Measurements from ENCODE around the gene PTGDS.
A peak's percentile ranks its signal among the peaks of the same experiment; 100 is the strongest.

The PTGDS gene

GRCh38 chr9:137026384-137026783 is 49.1 kb downstream of the PTGDS start:
- Mint-ChIP-seq H3K9me3 (no peaks in the 10 kb centered on the region), H3K4me3 (peak overlapping the region in 2 of 3 experiments; percentile 41 to 89), H3K27ac (no peak overlapping the region), H3K27me3 (ENCODE audit: low read depth) (no peaks in the 10 kb centered on the region), H3K4me1 (no peaks in the 10 kb centered on the region), H3K36me3 (ENCODE audit: low read depth) (no peaks in the 10 kb centered on the region)
- TF ChIP-seq, protein P1, sequence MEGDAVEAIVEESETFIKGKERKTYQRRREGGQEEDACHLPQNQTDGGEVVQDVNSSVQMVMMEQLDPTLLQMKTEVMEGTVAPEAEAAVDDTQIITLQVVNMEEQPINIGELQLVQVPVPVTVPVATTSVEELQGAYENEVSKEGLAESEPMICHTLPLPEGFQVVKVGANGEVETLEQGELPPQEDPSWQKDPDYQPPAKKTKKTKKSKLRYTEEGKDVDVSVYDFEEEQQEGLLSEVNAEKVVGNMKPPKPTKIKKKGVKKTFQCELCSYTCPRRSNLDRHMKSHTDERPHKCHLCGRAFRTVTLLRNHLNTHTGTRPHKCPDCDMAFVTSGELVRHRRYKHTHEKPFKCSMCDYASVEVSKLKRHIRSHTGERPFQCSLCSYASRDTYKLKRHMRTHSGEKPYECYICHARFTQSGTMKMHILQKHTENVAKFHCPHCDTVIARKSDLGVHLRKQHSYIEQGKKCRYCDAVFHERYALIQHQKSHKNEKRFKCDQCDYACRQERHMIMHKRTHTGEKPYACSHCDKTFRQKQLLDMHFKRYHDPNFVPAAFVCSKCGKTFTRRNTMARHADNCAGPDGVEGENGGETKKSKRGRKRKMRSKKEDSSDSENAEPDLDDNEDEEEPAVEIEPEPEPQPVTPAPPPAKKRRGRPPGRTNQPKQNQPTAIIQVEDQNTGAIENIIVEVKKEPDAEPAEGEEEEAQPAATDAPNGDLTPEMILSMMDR (IDR thresholded peaks at IDR 0.05; ENCODE audit: unreplicated experiment in 3 of 3), result no peak

DNA sequence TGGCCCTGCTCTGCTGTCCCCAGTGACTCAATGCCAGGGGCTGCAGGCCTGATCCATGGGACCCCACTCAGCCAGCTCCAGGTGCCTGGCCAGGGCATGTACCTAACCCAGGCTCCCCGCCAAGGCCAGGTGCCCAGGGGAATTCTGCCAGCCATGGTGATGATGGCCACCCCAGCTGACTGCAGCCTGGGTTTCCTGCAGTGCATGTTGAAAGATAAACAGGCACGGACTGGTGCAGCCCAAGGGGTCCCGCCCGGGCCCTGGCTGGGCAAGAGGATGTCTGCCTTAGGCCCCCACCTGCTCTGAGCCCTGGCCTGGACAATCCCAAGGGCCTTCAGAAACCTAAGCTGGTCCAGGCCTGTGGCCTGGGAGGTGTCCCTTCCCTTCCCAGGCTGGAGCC is 49.5 kb downstream of the PTGDS start:
- H3K4me3 Mint-ChIP-seq, result peak overlapping the region; percentile 89 to 92 (median 92)
- no peaks in the 10 kb centered on the region for H3K36me3 Mint-ChIP-seq (ENCODE audit: low read depth)
- H3K4me1 Mint-ChIP-seq, result no peaks in the 10 kb centered on the region
- no peak overlapping the region for H3K27ac Mint-ChIP-seq
- no peaks in the 10 kb centered on the region for H3K9me3 Mint-ChIP-seq
- TF ChIP-seq, protein P1 (IDR thresholded peaks at IDR 0.05; ENCODE audit: unreplicated experiment in 3 of 3), result no peak
- H3K27me3 Mint-ChIP-seq (ENCODE audit: low read depth), result no peaks in the 10 kb centered on the region

- H3K4me3 Mint-ChIP-seq, result peak within 1 kb of the TSS; percentile 89 to 92 (median 92)
- H3K4me1 Mint-ChIP-seq, result no peaks in the 10 kb centered on the region
- peaks cover 3% of the 10 kb centered on the region for H3K27me3 Mint-ChIP-seq (ENCODE audit: low read depth)
- TF ChIP-seq, protein P1 (IDR thresholded peaks at IDR 0.05; ENCODE audit: unreplicated experiment in 3 of 3), result no peak
- H3K9me3 Mint-ChIP-seq, result no peaks in the 10 kb centered on the region
- H3K36me3 Mint-ChIP-seq (ENCODE audit: low read depth), result no peaks in the 10 kb centered on the region
- H3K27ac Mint-ChIP-seq, result peak within 1 kb of the TSS in 2 of 3 experiments; percentile 74 to 76
These were observed 50.3 kb downstream of the PTGDS start, which contains the start of gene ABCA2 for GRCh38 chr9:137027369-137028262. Gene ABCA2, minus strand, starts transcription at chr9:137028237. Its CDS starts 97 bp downstream, at chr9:137028140.

- TF ChIP-seq, protein P1 (IDR thresholded peaks at IDR 0.05; ENCODE audit: unreplicated experiment in 3 of 3), result no peak
- no peaks in the 10 kb centered on the region for H3K9me3 Mint-ChIP-seq
- peak overlapping the region; percentile 71 to 82 (median 78) for H3K4me3 Mint-ChIP-seq
- H3K27ac Mint-ChIP-seq, result no peak overlapping the region
- no peaks in the 10 kb centered on the region for H3K36me3 Mint-ChIP-seq (ENCODE audit: low read depth)
- peaks cover 3% of the 10 kb centered on the region for H3K27me3 Mint-ChIP-seq (ENCODE audit: low read depth)
- no peaks in the 10 kb centered on the region for H3K4me1 Mint-ChIP-seq
These were observed 51.2 kb downstream of the PTGDS start for GRCh38 chr9:137028263-137029057.

DNA sequence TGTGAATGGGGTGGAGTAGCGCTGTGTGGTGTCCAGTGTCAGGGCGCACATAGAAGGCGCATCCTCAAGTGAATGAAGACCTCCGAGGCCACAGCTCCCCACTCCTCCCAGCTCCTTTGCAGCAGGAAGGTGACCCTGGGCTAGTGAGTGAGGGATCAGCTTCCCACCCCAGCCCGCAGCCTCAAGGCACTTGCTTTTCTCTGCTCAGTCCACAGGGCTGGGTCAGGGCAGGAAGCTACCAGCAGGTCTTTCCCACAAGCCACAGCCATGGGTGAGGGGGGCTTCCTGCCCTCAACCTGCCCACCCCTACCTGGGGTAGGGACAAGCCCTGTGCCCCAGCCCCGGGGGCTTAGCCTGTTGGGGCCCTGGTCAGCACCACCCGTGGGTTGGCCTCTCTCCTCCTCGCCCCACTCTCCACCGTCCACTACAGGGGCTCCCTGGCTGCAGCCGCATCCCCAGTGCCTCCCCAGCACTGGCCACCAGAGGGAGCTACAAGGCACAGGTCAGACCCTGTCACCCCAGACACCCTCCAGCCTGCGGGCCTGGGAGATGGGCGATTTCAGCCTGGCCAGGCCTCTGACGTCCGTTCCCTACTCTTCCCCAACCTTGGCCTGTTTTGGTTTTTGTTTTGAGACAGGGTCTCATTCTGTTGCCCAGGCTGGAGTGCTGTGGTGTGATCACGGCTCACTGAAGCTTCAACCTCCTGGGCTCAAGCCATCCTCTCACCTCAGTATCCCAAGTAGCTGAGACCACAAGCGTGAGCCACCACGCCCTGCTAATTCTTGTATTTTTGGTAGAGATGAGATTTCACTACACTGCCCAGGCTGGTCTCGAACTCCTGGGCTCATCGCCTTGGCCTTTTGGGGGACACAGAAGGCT is 52.0 kb downstream of the PTGDS start:
- Mint-ChIP-seq H3K27me3 (ENCODE audit: low read depth) (peaks cover 3% of the 10 kb centered on the region), H3K4me1 (no peaks in the 10 kb centered on the region), H3K27ac (no peak overlapping the region), H3K36me3 (ENCODE audit: low read depth) (no peaks in the 10 kb centered on the region), H3K9me3 (no peaks in the 10 kb centered on the region), H3K4me3 (peak overlapping the region; percentile 74 to 82 (median 78))
- TF ChIP-seq, protein P1 (IDR thresholded peaks at IDR 0.05; ENCODE audit: unreplicated experiment in 3 of 3), result peak; percentile 77 to 85 (median 84)
